HG03469 (cell line): ENCODE measurements around the gene SNAP91.
"Not testable (repeated sequence)": the region's sequence is repeated elsewhere in the genome, so short reads cannot be mapped to it uniquely, and the experiment has no call there.

ENCODE experiments used
- ATAC-seq: cut with Tn5 transposase; IDR thresholded peaks from one replicate; pipeline ENCODE4 v1.9.1; 2021; ENCODE audit warnings: mild to moderate bottlenecking, moderate library complexity, moderate number of reproducible peaks; ENCODE audit not compliant: unreplicated experiment

The SNAP91 gene

GRCh38 chr6:83708970-83709747 is at the start of gene SNAP91:
TSS of gene SNAP91 (minus strand) at chr6:83709101. CDS start at chr6:83707927, 1,174 bp downstream.
- ATAC-seq: no peak

GRCh38 chr6:83758533-83758932 is 49.6 kb upstream of the SNAP91 start:
- no peak for ATAC-seq

DNA sequence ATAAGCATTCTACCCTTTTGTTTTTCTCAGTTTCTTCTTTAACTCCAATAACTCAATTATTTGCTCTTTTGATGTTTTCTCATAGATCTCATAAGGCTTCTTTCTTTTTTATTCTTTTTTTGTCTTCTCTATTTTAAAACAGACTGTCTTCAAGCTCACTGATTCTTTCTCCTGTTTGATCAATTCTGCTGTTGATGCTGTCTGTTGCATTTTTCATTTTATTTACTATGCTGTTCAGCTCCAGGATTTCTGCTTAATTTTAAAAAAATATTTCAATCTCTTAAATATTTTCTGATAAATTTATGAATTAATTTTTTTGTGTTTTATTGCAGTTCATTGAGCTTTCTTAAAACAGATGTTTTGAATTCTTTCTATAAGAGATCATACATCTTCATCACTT is 48.1 kb upstream of the SNAP91 start:
- no peak for ATAC-seq

GRCh38 chr6:83756565-83756964 is 47.7 kb upstream of the SNAP91 start:
- ATAC-seq: no peak

DNA sequence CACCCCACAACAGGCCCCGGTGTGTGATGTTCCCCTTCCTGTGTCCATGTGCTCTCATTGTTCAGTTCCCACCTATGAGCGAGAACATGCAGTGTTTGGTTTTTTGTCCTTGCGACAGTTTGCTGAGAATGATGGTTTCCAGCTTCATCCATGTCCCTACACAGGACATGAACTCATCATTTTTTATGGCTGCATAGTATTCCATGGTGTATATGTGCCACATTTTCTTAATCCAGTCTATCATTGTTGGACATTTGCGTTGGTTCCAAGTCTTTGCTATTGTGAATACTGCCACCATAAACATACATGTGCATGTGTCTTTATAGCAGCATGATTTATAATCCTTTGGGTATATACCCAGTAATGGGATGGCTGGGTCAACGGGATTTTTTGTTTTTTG is 43.5 kb upstream of the SNAP91 start:
- ATAC-seq: not testable (repeated sequence)

GRCh38 chr6:83741089-83741488 is 32.2 kb upstream of the SNAP91 start:
- ATAC-seq: no peak

DNA sequence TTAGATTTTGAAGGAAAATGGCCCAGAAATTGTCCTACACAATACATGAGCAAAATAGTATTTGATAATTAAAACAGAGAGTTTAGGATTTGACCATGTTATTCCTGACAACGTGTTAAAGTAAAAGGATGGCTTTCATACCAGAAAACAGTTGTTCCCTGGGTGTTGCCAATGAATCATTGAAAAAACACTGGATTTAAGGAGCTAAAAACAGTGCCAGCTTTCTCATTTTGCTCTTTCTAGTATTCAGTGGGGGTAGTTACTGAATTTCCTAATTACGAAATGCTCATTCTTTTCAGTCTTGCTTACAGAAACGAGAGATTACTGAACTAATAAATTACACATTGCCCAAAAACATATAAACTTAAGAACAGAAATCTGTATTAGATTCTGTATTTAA is 26.6 kb upstream of the SNAP91 start:
- ATAC-seq: no peak

DNA sequence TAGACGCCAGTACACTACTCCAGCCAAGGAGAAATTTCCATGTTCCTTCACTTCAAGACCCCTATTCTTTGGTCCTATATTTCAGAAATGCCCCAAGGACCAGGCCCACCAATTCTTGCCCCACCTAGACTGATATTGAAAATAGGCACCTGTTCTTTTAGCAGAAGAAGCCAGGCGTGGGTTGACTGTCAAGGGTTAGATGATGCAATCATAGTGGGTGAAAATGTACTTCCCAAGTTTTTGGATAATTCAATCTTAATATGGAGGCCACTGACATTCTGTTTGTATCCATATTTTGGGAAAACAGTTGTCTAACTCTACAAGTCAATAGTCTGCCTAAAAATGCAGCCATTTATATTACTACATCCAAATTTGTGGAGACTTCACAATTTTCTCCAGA is 21.0 kb upstream of the SNAP91 start:
- ATAC-seq: no peak

- ATAC-seq: no peak
Observed at GRCh38 chr6:83722876-83723275, 14.0 kb upstream of the SNAP91 start.

GRCh38 chr6:83717809-83718208 is 8.9 kb upstream of the SNAP91 start:
- ATAC-seq: no peak

- ATAC-seq: no peak
Observed at GRCh38 chr6:83711958-83712357, 3.1 kb upstream of the SNAP91 start.

- no peak for ATAC-seq
Observed at GRCh38 chr6:83709748-83710050, 798 bp upstream of the SNAP91 start.

DNA sequence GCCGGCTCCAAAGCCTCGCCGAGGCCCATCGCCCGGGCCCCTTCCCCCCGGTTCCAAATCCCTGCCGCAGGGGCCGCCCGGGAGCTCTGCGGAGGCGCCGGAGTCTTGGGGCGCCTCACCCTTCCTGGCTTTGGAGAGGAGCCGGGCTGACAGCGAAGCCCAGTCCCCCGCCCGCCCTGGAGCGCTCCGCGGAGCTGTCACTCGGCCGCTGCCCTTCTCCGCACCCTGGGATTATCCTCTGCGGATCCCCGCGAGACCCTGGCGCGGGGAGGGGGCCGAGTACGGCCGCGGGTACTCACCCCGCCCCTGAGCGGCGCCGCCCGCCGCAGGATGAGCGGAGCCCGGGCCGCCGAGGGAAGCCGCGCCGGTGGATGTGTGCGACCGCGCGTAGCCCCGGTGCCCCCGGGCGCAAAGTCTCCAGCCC is 343 bp downstream of the SNAP91 start:
- ATAC-seq: no peak

DNA sequence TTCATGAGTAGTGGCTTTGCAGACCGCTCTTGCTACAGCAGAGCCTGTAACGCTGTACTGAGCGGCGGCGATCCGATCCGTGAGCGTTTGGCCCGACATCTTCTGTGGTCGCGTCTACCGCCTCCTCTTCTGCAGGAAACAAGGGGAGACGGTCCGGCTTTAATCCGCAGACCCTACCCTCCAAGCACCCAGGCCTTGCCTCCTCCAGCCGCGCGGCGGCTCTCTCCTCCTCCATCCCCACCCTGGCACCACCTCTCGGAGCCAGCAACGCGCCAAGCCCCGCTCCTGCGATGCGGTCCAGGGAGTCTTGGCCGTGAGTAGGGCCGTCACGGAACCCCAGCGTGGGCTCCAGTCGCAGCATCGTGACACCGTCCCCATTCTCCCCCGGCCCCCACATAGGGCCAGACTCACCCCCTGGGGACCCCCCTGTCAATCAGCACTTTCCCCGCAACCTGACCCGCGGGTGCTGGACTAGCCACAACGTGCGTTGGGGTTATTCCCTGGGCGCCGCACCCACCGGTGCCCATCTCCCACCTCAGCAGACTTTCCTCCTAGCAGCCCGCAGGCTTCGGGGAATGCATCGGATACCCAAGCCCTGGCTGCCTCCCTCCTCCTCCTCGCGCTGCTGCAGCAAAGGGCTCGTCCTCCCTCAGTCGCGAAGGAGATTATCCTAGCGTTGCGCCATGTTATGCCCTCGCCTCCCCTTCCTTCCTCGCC is 914 bp downstream of the SNAP91 start:
- no peak for ATAC-seq

DNA sequence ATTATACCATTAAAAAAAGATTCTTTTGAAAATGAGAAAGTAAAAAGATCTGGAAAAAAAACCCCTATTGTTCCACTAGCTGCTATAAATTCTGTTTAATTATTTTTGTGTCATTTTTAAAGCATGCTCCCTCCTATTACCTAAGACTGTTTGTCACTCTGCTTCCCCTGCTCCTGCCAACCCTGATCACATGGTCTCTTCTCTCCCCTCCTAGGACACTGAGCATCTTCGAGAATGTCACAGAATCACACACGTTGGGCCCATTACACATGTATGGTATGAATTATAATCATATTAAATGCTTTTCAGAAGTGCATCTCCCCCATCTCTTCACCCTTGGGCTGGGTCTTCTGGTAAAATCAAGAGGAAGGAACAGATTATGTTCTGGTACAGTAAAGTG is 6.2 kb downstream of the SNAP91 start:
- ATAC-seq: no peak

DNA sequence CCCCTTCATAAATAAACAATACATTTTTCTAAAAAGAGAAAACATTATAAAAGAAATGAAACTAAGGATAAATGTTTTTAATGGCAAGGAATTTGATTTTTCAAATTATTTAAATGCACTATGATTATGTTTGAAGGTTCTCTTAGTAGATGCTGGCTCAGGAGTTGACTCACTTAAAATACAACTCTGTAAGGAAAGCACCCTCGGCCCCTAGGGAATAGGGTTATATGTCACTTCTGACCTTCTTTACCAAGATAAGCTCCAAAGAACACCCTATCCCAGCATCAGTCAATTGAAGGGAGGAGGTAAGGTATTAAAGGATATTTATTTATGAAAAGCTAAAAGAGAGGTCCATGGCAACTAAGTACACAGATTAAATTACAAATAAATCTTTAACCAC is 6.8 kb downstream of the SNAP91 start:
- ATAC-seq: no peak

DNA sequence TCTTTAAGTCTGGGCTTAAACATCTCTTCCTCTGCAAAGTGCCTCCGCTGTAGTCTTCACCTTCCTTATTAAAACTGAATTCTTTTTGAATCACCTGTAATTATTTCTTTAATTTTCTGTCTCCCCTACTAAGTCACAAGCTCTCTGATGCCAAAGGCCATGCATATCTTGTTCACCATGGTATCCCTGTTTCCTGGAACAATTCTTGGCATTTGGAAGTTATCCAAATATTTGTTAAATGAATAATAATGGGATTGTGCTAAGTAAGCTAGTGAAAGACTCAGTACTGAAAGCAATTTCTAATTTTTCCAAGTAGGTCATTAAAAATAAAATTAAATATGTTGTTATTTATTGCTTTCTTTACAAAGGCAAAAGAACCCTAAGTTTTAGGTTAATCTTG is 12.2 kb downstream of the SNAP91 start:
- ATAC-seq: no peak

DNA sequence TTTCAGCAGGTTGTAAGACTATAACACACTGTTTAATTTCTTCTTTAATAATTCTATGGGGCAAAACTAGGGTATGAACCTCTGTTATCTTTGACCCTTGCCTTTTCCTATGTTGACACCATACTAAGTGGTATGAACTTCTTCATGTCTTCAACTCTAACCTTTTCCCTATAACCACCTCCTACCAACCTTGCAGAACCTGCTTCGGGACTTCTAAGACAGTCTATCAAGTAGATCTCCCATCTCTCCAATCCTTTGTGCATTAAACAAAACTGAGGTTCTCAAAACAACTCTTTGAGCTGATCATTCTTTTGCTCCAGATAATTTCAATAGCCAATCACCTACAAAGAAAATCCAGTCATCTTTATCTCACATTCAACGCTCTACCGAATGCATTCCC is 23.4 kb downstream of the SNAP91 start:
- ATAC-seq: no peak

- no peak for ATAC-seq
Observed at GRCh38 chr6:83677791-83678190, 31.1 kb downstream of the SNAP91 start.

DNA sequence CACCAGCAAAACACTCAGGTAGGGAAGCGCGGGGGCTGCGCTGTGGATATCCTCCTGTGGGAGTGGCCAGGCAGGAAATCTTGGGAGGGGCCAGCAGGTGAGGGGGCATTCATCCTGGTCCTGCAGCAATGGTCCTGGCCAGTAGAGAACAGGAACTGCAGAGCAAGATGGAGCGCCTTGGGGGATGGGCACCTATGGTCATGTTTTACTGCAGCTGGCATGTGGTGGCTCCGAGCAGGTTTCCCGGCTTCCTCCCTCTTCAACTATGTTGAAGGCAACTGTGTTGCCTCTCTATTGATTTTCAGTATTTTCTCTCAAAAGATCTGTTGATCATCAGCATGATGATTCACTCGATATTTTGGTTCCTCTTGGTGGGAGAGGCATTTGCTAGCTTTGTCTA is 70.9 kb downstream of the SNAP91 start:
- no peak for ATAC-seq

- no peak for ATAC-seq
Observed at GRCh38 chr6:83636800-83637199, 72.1 kb downstream of the SNAP91 start.

DNA sequence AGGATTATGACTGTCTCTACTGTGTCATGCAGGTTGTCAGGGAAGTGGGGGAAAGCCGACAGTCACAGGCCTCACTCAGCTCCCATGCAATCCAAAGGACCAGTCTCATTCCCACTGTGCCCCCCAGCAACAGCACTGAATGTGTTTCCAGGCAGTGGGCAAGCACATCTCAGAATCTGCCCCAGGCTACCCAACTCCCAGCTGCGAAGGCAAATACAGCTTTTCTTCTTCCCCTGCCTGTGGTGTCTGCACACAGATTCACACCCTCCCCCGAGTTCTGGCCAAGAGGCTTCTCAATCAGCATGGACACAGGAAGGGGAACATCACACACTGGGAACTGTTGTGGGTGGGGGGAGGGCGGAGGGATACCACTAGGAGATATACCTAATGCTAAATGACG is 75.3 kb downstream of the SNAP91 start:
- no peak for ATAC-seq

- ATAC-seq: no peak
Observed at GRCh38 chr6:83633149-83633548, 75.8 kb downstream of the SNAP91 start.
